ENCODE measurements around the gene TMEM125.

GRCh38 chr1:43298055-43298454 lies 28.3 kb downstream of the TMEM125 start:
- TF ChIP-seq POLR2A (IDR thresholded peaks at IDR 0.05; ENCODE audit: low read length): no peak
- no peak for TF ChIP-seq GATA1 (IDR thresholded peaks at IDR 0.05; ENCODE audit: low read depth, low read length)
